ENCODE data around the gene ETNK1.

GRCh38 chr12:22729431-22729956, 104.5 kb downstream of the ETNK1 start:
- TF ChIP-seq POLR2A (IDR thresholded peaks at IDR 0.05; ENCODE audit: extremely low read depth, insufficient read length) (no peak), CTCF (IDR thresholded peaks at IDR 0.05; ENCODE audit: low read depth, low read length) (no peak), MAX (IDR thresholded peaks at IDR 0.05; ENCODE audit: low read depth, low read length) (no peak)

Measured in NB4 (cell line).